ENCODE data around the gene NCKAP5.

The NCKAP5 gene

DNA sequence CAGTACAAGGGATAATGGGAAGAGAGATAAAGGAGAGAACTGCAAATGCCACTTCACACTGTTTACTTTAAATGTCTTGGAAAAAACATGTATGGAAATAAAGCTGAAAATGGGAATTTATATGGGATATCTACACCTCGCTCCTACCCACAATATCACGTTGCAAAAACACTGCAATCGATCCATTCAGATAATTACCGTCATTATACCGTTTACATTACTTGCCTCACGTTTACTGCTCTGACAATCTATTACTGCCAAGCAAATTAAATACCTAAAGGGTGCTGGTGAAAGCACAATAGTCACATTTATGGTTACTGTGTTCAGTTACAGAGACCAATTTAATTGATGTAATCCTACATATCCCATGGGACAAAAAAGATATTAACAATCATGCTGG, 683.6 kb downstream of the NCKAP5 start:
- no peak overlapping the region for H3K4me3 ChIP-seq (ENCODE audit: low read length in 2 of 2)
- H3K27me3 ChIP-seq (ENCODE audit: control insufficient read depth in 2 of 2, insufficient read depth in 2 of 2, low read length in 2 of 2), result no peaks in the 10 kb centered on the region
- no peak overlapping the region for H3K9ac ChIP-seq (ENCODE audit: low read depth in 1 of 2, low read length in 2 of 2)
- H3K27ac ChIP-seq (ENCODE audit: low read depth in 2 of 2, low read length in 2 of 2), result no peak overlapping the region
- H3K36me3 ChIP-seq (ENCODE audit: control insufficient read depth in 2 of 2, insufficient read depth in 2 of 2, low read length in 2 of 2), result no peaks in the 10 kb centered on the region
- no peaks in the 10 kb centered on the region for H3K4me1 ChIP-seq (ENCODE audit: control insufficient read depth in 2 of 2, insufficient read depth in 2 of 2, low read length in 2 of 2)
- H3K9me3 ChIP-seq (ENCODE audit: control insufficient read depth in 2 of 2, low read length in 2 of 2), result no peaks in the 10 kb centered on the region

DNA sequence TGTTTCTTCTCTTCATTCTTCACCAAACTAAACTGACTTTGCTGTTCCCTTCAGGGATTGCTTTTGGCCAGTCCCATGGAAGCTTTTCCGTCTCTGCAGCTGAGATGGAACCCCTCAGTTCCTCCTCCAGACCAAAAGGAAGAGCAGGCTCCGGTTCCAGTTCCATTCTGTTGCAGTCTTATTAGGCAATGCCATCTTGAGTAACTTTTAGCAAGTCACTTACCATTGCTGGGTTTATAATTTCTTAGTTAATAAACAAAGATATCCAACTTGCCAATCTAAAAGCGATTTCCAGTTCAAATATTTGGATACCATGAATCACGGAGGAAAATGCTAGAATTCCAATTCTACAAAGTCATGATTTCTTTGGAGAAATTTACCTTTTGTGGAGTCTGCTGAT, 684.0 kb downstream of the NCKAP5 start:
- Histone ChIP-seq H3K9me3 (ENCODE audit: control insufficient read depth in 2 of 2, low read length in 2 of 2) (no peaks in the 10 kb centered on the region), H3K27me3 (ENCODE audit: control insufficient read depth in 2 of 2, insufficient read depth in 2 of 2, low read length in 2 of 2) (no peaks in the 10 kb centered on the region), H3K4me3 (ENCODE audit: low read length in 2 of 2) (no peak overlapping the region), H3K36me3 (ENCODE audit: control insufficient read depth in 2 of 2, insufficient read depth in 2 of 2, low read length in 2 of 2) (no peaks in the 10 kb centered on the region), H3K4me1 (ENCODE audit: control insufficient read depth in 2 of 2, insufficient read depth in 2 of 2, low read length in 2 of 2) (no peaks in the 10 kb centered on the region), H3K9ac (ENCODE audit: low read depth in 1 of 2, low read length in 2 of 2) (no peak overlapping the region), H3K27ac (ENCODE audit: low read depth in 2 of 2, low read length in 2 of 2) (no peak overlapping the region)

DNA sequence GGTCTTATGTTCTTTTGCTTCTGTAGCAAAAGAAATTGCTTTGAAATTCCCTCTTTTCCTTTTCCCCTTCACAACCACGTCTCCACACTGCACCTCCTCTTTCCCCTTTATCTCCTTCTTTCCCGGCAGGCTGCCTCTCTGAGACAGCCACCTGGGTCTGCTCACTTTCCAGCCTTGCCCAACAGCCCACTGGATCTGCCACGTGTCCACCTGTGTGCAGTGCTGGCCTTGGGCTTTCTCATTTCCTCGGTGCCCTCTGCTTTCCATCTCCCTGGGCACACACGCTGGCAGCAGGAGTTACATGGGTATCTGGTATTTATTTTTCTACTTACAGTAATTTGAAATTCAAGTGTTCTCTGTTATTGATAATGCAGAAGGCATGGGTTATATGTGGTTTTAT, 684.8 kb downstream of the NCKAP5 start:
- no peaks in the 10 kb centered on the region for H3K9me3 ChIP-seq (ENCODE audit: control insufficient read depth in 2 of 2, low read length in 2 of 2)
- no peak overlapping the region for H3K27ac ChIP-seq (ENCODE audit: low read depth in 2 of 2, low read length in 2 of 2)
- no peaks in the 10 kb centered on the region for H3K27me3 ChIP-seq (ENCODE audit: control insufficient read depth in 2 of 2, insufficient read depth in 2 of 2, low read length in 2 of 2)
- H3K4me1 ChIP-seq (ENCODE audit: control insufficient read depth in 2 of 2, insufficient read depth in 2 of 2, low read length in 2 of 2), result no peaks in the 10 kb centered on the region
- H3K9ac ChIP-seq (ENCODE audit: low read depth in 1 of 2, low read length in 2 of 2), result no peak overlapping the region
- H3K36me3 ChIP-seq (ENCODE audit: control insufficient read depth in 2 of 2, insufficient read depth in 2 of 2, low read length in 2 of 2), result no peaks in the 10 kb centered on the region
- no peak overlapping the region for H3K4me3 ChIP-seq (ENCODE audit: low read length in 2 of 2)

DNA sequence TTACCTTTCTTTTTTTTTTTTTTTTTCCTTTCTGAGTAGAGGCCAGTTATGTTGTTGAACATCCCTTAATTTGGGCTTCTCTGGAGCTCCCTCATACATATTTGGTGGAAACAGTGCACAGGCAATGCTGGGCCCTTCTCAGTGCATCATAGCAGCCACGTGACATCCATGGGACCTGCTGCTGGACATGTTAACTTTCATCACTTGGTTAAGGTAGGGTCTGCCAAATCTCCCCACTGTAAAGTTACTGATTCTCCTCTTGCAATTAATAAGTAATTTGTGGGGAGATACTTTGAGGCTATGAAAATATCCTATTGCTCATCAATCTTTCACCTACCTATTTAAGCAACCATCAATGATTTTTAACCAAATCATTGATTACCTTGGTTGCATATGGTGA, 686.7 kb downstream of the NCKAP5 start:
- no peak overlapping the region for H3K4me3 ChIP-seq (ENCODE audit: low read length in 2 of 2)
- no peak overlapping the region for H3K27ac ChIP-seq (ENCODE audit: low read depth in 2 of 2, low read length in 2 of 2)
- no peak overlapping the region for H3K9ac ChIP-seq (ENCODE audit: low read depth in 1 of 2, low read length in 2 of 2)
- H3K36me3 ChIP-seq (ENCODE audit: control insufficient read depth in 2 of 2, insufficient read depth in 2 of 2, low read length in 2 of 2), result no peaks in the 10 kb centered on the region
- H3K4me1 ChIP-seq (ENCODE audit: control insufficient read depth in 2 of 2, insufficient read depth in 2 of 2, low read length in 2 of 2), result no peaks in the 10 kb centered on the region
- H3K27me3 ChIP-seq (ENCODE audit: control insufficient read depth in 2 of 2, insufficient read depth in 2 of 2, low read length in 2 of 2), result no peaks in the 10 kb centered on the region
- H3K9me3 ChIP-seq (ENCODE audit: control insufficient read depth in 2 of 2, low read length in 2 of 2), result no peaks in the 10 kb centered on the region

DNA sequence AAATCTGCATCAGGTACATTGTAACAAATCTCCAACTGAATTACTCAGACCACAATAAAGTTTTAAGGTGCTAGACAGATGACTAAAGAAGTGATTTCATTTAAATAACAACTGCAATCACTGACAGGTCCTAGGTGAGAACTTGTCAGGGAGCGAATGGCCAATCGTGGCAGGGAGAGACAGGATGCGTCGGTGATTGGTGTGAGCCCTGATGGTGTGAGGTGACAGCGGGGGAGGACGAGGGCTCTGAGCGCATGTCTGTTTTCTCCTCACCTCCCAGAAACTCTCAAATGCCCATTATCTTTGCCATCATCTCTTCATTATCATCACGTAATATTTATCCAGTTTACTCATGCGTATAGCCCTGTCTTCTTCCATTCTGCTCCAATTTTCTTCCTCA, 690.3 kb downstream of the NCKAP5 start:
- H3K27me3 ChIP-seq (ENCODE audit: control insufficient read depth in 2 of 2, insufficient read depth in 2 of 2, low read length in 2 of 2), result no peaks in the 10 kb centered on the region
- H3K9ac ChIP-seq (ENCODE audit: low read depth in 1 of 2, low read length in 2 of 2), result no peak overlapping the region
- H3K27ac ChIP-seq (ENCODE audit: low read depth in 2 of 2, low read length in 2 of 2), result no peak overlapping the region
- H3K4me1 ChIP-seq (ENCODE audit: control insufficient read depth in 2 of 2, insufficient read depth in 2 of 2, low read length in 2 of 2), result no peaks in the 10 kb centered on the region
- no peaks in the 10 kb centered on the region for H3K9me3 ChIP-seq (ENCODE audit: control insufficient read depth in 2 of 2, low read length in 2 of 2)
- H3K36me3 ChIP-seq (ENCODE audit: control insufficient read depth in 2 of 2, insufficient read depth in 2 of 2, low read length in 2 of 2), result no peaks in the 10 kb centered on the region
- H3K4me3 ChIP-seq (ENCODE audit: low read length in 2 of 2), result no peak overlapping the region

DNA sequence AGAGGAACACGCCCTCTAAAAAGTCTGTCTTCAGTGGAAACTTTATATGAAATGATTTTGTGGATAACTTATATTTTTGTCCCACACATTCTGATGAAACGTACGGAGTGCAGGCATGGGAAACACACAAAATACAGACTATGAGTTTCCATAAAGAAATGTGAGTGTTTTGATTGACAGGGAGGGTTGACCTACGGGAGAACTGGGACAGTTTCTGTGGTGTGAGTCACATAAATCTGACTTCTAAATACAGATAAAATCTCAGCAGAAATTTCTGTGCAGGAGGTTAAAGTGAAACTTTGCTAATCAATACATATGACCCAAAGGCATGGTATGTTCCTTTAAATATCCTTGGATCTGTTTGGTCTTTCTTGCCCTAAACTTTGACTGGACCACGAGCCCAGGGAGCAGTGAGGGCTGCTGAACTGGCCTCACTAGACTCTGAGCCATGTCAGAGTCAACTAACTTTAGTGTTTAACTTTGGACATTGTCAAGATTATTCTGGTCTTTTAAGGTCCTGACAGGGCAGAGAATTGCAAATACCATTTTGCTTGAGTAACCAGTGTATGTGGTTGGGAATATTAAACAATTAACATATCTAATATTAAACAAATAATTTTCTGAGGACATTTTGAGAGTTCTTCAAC, 691.4 kb downstream of the NCKAP5 start:
- H3K9me3 ChIP-seq (ENCODE audit: control insufficient read depth in 2 of 2, low read length in 2 of 2), result no peaks in the 10 kb centered on the region
- H3K4me1 ChIP-seq (ENCODE audit: control insufficient read depth in 2 of 2, insufficient read depth in 2 of 2, low read length in 2 of 2), result no peaks in the 10 kb centered on the region

DNA sequence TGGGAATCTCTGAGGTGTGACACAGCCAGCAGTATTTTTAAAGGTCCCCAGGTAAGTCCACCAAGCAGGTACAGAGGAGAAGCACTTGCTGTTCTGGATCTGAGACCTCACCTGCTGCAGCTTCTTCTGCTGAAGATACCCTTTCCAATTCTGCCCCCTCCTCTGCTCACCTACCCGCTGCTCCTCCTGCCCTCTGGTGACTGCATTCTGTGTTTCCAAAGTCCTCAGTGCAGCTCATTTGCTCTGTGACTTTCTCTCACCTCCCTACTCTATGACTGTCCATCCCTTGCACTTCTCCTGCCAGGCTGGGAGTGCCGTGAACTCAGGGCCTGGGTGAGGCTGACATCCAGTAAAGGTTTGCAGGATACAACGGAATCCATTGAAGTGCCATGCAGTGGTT, 693.1 kb downstream of the NCKAP5 start:
- no peaks in the 10 kb centered on the region for H3K4me1 ChIP-seq (ENCODE audit: control insufficient read depth in 2 of 2, insufficient read depth in 2 of 2, low read length in 2 of 2)
- H3K9me3 ChIP-seq (ENCODE audit: control insufficient read depth in 2 of 2, low read length in 2 of 2), result no peaks in the 10 kb centered on the region
- H3K27ac ChIP-seq (ENCODE audit: low read depth in 2 of 2, low read length in 2 of 2), result no peak overlapping the region
- H3K27me3 ChIP-seq (ENCODE audit: control insufficient read depth in 2 of 2, insufficient read depth in 2 of 2, low read length in 2 of 2), result no peaks in the 10 kb centered on the region
- H3K36me3 ChIP-seq (ENCODE audit: control insufficient read depth in 2 of 2, insufficient read depth in 2 of 2, low read length in 2 of 2), result no peaks in the 10 kb centered on the region
- no peak overlapping the region for H3K4me3 ChIP-seq (ENCODE audit: low read length in 2 of 2)
- H3K9ac ChIP-seq (ENCODE audit: low read depth in 1 of 2, low read length in 2 of 2), result no peak overlapping the region

More for the DNA sequence above, 691.4 kb downstream of the NCKAP5 start:
- H3K9ac ChIP-seq (ENCODE audit: low read depth in 1 of 2, low read length in 2 of 2), result no peak overlapping the region
- H3K27me3 ChIP-seq (ENCODE audit: control insufficient read depth in 2 of 2, insufficient read depth in 2 of 2, low read length in 2 of 2), result no peaks in the 10 kb centered on the region
- H3K27ac ChIP-seq (ENCODE audit: low read depth in 2 of 2, low read length in 2 of 2), result no peak overlapping the region
- no peaks in the 10 kb centered on the region for H3K36me3 ChIP-seq (ENCODE audit: control insufficient read depth in 2 of 2, insufficient read depth in 2 of 2, low read length in 2 of 2)
- no peak overlapping the region for H3K4me3 ChIP-seq (ENCODE audit: low read length in 2 of 2)

DNA sequence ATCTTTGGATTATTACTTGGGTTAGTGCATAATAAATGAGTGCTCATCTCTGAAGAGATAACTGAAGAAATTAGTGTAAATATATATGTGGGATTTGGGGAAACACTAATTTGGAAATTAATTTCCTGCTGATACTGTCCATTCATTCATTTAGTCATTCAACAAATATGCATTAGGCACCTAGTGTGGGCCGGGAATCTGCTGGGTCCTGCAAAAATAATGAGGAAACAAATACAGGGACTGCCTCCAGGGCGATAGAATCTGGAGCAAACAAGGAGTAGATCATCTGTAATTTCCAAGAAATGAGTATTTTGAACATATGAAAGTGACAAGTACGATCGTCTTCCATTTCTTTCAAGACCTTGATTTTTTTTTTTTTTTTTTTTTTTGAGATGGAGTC, 694.5 kb downstream of the NCKAP5 start:
- H3K4me3 ChIP-seq (ENCODE audit: low read length in 2 of 2), result no peak overlapping the region
- no peaks in the 10 kb centered on the region for H3K36me3 ChIP-seq (ENCODE audit: control insufficient read depth in 2 of 2, insufficient read depth in 2 of 2, low read length in 2 of 2)
- H3K27me3 ChIP-seq (ENCODE audit: control insufficient read depth in 2 of 2, insufficient read depth in 2 of 2, low read length in 2 of 2), result no peaks in the 10 kb centered on the region
- H3K27ac ChIP-seq (ENCODE audit: low read depth in 2 of 2, low read length in 2 of 2), result no peak overlapping the region
- H3K9me3 ChIP-seq (ENCODE audit: control insufficient read depth in 2 of 2, low read length in 2 of 2), result no peaks in the 10 kb centered on the region
- no peaks in the 10 kb centered on the region for H3K4me1 ChIP-seq (ENCODE audit: control insufficient read depth in 2 of 2, insufficient read depth in 2 of 2, low read length in 2 of 2)
- no peak overlapping the region for H3K9ac ChIP-seq (ENCODE audit: low read depth in 1 of 2, low read length in 2 of 2)

DNA sequence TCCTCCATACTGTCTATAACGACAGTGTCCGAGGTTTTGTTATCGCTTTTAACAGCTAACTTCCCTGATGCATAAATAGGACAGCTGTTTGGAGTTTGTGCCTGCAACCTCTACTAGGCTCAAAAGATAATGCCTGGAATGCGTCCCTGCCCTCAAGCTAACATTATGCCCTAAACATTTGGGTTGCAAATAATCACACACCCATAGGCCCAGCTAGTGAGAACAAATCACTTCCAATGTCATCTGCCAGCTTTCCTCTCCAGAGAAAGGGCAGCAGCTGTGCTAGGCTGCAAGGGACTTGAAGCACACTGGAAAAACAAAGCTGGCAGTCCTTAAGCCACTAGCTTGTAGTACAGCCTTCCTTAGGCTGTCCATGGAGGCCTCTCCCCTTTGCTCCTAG, 696.4 kb downstream of the NCKAP5 start:
- Histone ChIP-seq H3K36me3 (ENCODE audit: control insufficient read depth in 2 of 2, insufficient read depth in 2 of 2, low read length in 2 of 2) (no peaks in the 10 kb centered on the region), H3K27ac (ENCODE audit: low read depth in 2 of 2, low read length in 2 of 2) (no peak overlapping the region), H3K4me1 (ENCODE audit: control insufficient read depth in 2 of 2, insufficient read depth in 2 of 2, low read length in 2 of 2) (no peaks in the 10 kb centered on the region)

DNA sequence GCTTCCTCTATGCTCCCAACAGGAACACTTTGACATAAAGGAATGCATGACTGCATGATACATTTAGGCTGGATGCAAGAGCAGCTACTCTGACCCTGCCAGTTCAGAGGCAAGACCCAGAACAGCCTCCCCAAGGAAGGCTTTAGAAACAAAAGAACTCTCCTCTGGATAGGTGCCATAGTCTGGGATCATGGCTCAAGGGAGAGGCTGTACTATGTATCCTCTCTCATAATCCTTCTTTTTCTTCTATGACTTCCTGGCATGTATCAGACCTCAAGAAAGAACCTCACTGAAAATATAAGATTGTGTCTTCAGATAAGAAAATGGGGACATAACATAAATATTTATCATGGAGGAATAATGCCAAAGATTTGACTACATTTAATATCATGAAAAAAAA, 704.3 kb downstream of the NCKAP5 start:
- no peaks in the 10 kb centered on the region for H3K36me3 ChIP-seq (ENCODE audit: control insufficient read depth in 2 of 2, insufficient read depth in 2 of 2, low read length in 2 of 2)
- H3K27me3 ChIP-seq (ENCODE audit: control insufficient read depth in 2 of 2, insufficient read depth in 2 of 2, low read length in 2 of 2), result no peaks in the 10 kb centered on the region
- H3K27ac ChIP-seq (ENCODE audit: low read depth in 2 of 2, low read length in 2 of 2), result no peak overlapping the region
- H3K9ac ChIP-seq (ENCODE audit: low read depth in 1 of 2, low read length in 2 of 2), result no peak overlapping the region
- no peaks in the 10 kb centered on the region for H3K4me1 ChIP-seq (ENCODE audit: control insufficient read depth in 2 of 2, insufficient read depth in 2 of 2, low read length in 2 of 2)
- H3K4me3 ChIP-seq (ENCODE audit: low read length in 2 of 2), result no peak overlapping the region
- no peaks in the 10 kb centered on the region for H3K9me3 ChIP-seq (ENCODE audit: control insufficient read depth in 2 of 2, low read length in 2 of 2)

More for the DNA sequence above, 696.4 kb downstream of the NCKAP5 start:
- Histone ChIP-seq H3K27me3 (ENCODE audit: control insufficient read depth in 2 of 2, insufficient read depth in 2 of 2, low read length in 2 of 2) (no peaks in the 10 kb centered on the region), H3K9me3 (ENCODE audit: control insufficient read depth in 2 of 2, low read length in 2 of 2) (no peaks in the 10 kb centered on the region), H3K4me3 (ENCODE audit: low read length in 2 of 2) (no peak overlapping the region), H3K9ac (ENCODE audit: low read depth in 1 of 2, low read length in 2 of 2) (no peak overlapping the region)

DNA sequence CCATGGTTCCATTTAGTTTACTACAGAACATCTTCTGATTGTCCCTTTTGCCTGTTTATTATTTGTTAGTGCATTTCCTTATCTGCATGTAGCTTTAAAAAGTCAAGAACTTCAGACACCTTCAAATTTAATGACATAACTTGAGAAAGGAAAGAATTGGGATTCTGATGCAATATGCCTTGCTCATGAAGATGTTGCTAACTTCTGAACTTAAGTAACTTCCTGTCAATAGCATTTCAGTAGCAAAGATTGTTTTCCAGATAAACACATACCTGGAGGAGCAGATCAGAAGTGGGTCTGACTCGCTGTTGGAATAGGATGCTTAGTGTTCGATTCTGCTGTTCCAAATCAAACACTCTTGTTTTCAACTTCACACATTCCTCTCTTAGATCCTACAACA, 708.0 kb downstream of the NCKAP5 start:
- H3K27ac ChIP-seq (ENCODE audit: low read depth in 2 of 2, low read length in 2 of 2), result no peak overlapping the region
- no peaks in the 10 kb centered on the region for H3K27me3 ChIP-seq (ENCODE audit: control insufficient read depth in 2 of 2, insufficient read depth in 2 of 2, low read length in 2 of 2)
- no peaks in the 10 kb centered on the region for H3K9me3 ChIP-seq (ENCODE audit: control insufficient read depth in 2 of 2, low read length in 2 of 2)
- H3K4me1 ChIP-seq (ENCODE audit: control insufficient read depth in 2 of 2, insufficient read depth in 2 of 2, low read length in 2 of 2), result no peaks in the 10 kb centered on the region
- no peaks in the 10 kb centered on the region for H3K36me3 ChIP-seq (ENCODE audit: control insufficient read depth in 2 of 2, insufficient read depth in 2 of 2, low read length in 2 of 2)
- no peak overlapping the region for H3K4me3 ChIP-seq (ENCODE audit: low read length in 2 of 2)
- H3K9ac ChIP-seq (ENCODE audit: low read depth in 1 of 2, low read length in 2 of 2), result no peak overlapping the region
